HepG2 (cell line): ENCODE measurements around the gene TMF1. TPM values are rescaled to one million over a fixed set of nuclear protein-coding genes. Genes with fewer than 3 reads are reported as not detected.

Experiments
- ARID5B ChIP-seq: IDR thresholded peaks from 2 replicates; pipeline ENCODE4 v1.4.0; 2020; ENCODE audit warnings: mild to moderate bottlenecking, missing genetic modification reagents
- BORCS8-MEF2B ChIP-seq: sonication (generic); formaldehyde crosslinking; IDR thresholded peaks from 2 replicates; pipeline ENCODE4 v1.8.0; 2022; ENCODE audit warnings: mild to moderate bottlenecking, missing genetic modification reagents
- GATAD1 ChIP-seq: IDR thresholded peaks from 2 replicates; pipeline ENCODE4 v1.6.1; 2016; ENCODE audit warnings: missing genetic modification reagents, missing compliant biosample characterization
- HHEX ChIP-seq: IDR thresholded peaks from 2 replicates; pipeline ENCODE4 v1.6.1; 2016; ENCODE audit warnings: control low read depth
- ISX ChIP-seq: sonication (generic); formaldehyde crosslinking; conservative IDR thresholded peaks from 2 replicates; pipeline ENCODE4 v1.5.0; 2020; ENCODE audit warnings: missing genetic modification reagents
- RBM39 ChIP-seq: fragments of 200-400 bp; formaldehyde crosslinking; IDR thresholded peaks from one replicate; pipeline ENCODE4 v1.6.1; 2018; ENCODE audit warnings: antibody characterized with exemption, mild to moderate bottlenecking, low read depth, low read length; ENCODE audit not compliant: poor library complexity, severe bottlenecking
- ZNF317 ChIP-seq: sonication (generic); formaldehyde crosslinking; IDR thresholded peaks from 2 replicates; pipeline ENCODE4 v1.5.0; 2020; ENCODE audit warnings: mild to moderate bottlenecking, missing genetic modification reagents
- ZNF563 ChIP-seq: sonication (generic); formaldehyde crosslinking; IDR thresholded peaks from 2 replicates; pipeline ENCODE4 v1.8.0; 2022; ENCODE audit warnings: mild to moderate bottlenecking, moderate library complexity, missing genetic modification reagents
- ZNF572 ChIP-seq: sonication (generic); formaldehyde crosslinking; IDR thresholded peaks from 2 replicates; pipeline ENCODE4 v1.5.1; 2020; ENCODE audit warnings: mild to moderate bottlenecking, missing genetic modification reagents
- ZNF589 ChIP-seq: sonication (generic); formaldehyde crosslinking; conservative IDR thresholded peaks from 2 replicates; pipeline ENCODE4 v1.8.0; 2022; ENCODE audit warnings: mild to moderate bottlenecking, moderate library complexity, missing genetic modification reagents
- polyA plus RNA-seq, 8 experiments: library from polyadenylated mRNA; depleted of rRNA in 3 of 8; stranded (reverse) in 7 of 8; unstranded in 1 of 8; fragments of >200 nt; fragmentation: Illumina TruSeq in 4 of 8; extraction: Trizol in 4 of 8; gene quantifications; 2 replicates each; pipeline versions ENCODE4 v1.2.1 to v1.2.3, GENCODE V29; 2011 to 2016; ENCODE audit warnings: low read depth in 4 of 8, missing spikeins in 1 of 8, mixed read lengths in 1 of 8; ENCODE audit not compliant: insufficient read depth in 1 of 8
- total RNA-seq, 5 experiments: library from RNA; depleted of rRNA; stranded (reverse); fragments of >200 nt; fragmentation: Illumina TruSeq; extraction: Trizol; gene quantifications; 2 replicates each; pipeline ENCODE4 v1.2.3, GENCODE V29; 2016; ENCODE audit warnings: low read depth in 1 of 5
- TF ChIP-seq, protein P1 (sequence below): IDR thresholded peaks from 2 replicates; pipeline ENCODE4 v1.6.1; 2018; ENCODE audit warnings: missing genetic modification reagents, mild to moderate bottlenecking, missing compliant biosample characterization
- TF ChIP-seq, protein P2 (sequence below): sonication (generic); formaldehyde crosslinking; IDR thresholded peaks from 2 replicates; pipeline ENCODE4 v1.4.0; 2020; ENCODE audit warnings: missing genetic modification reagents
- TF ChIP-seq, protein P3 (sequence below), 2 experiments: sonication (generic) in 1 of 2; formaldehyde crosslinking in 1 of 2; IDR thresholded peaks; 2 replicates each; pipeline versions ENCODE4 v1.6.1 to v1.9.0; 2014 to 2022; ENCODE audit warnings: antibody characterized with exemption in 1 of 2, borderline replicate concordance in 1 of 2, inconsistent platforms in 1 of 2, low read depth in 1 of 2, missing genetic modification reagents in 1 of 2
- TF ChIP-seq, protein P4 (sequence below): sonication (generic); formaldehyde crosslinking; IDR thresholded peaks from 2 replicates; pipeline ENCODE4 v1.4.0; 2020; ENCODE audit warnings: missing genetic modification reagents

The TMF1 gene
- total and polyA plus RNA-seq, 2 of the 13 experiments (the other 11 are each of a cell fraction or from before 2014, with no cell fraction given), result 12.1 to 38.4 TPM

DNA sequence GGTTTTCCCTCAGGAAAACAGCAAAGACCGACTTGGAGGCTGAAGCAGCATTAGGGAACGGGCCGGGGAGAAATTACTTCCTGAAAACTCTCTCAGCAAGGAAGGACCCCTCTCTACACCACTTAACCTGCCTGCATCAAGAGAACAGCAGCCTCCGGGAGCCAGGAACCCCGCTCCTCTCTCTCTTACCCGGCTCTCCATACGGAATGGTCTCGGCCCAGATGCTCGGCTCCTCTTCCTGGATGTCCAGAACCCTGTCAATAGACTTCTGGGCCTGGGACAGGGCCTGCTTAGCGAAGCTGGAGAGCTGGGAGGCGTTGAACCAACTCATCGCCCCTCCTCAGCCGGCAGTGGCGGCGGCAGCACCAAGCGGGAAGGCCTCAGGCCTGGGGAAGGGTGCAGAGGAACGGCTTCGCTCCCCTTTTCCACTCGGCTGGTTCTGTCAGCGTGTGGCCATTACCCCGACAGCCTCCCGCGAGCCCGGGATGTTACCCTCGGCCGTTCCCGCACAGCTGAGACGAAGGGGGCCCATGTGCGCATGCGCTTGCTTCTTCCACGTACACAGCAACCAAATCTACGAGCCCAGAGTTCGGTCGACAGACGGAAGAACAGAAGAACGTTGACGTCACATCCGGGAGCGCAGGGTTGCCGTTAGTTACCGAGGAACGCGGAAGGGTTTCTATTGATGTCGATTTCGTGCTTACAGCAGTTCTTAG lies at the start of gene TMF1 (continued):
- TF ChIP-seq BORCS8-MEF2B (peak; percentile 69; the same call in 1 of the 2 replicates), ISX (CRISPR knock-in tag) (0 out of 2 replicates have a peak, but pooled peaks have one; percentile 61), ZNF589 (CRISPR knock-in tag) (no peak), ZNF563 (no peak; the same call in 1 of the 2 replicates), ARID5B (CRISPR knock-in tag) (peak; percentile 36), ZNF317 (CRISPR knock-in tag) (no peak), HHEX (CRISPR knock-in tag) (no peak), GATAD1 (CRISPR knock-in tag) (peak; percentile 84), ZNF572 (peak; percentile 62; the same call in 1 of the 2 replicates), RBM39 (no peak)
- TF ChIP-seq, protein P1, sequence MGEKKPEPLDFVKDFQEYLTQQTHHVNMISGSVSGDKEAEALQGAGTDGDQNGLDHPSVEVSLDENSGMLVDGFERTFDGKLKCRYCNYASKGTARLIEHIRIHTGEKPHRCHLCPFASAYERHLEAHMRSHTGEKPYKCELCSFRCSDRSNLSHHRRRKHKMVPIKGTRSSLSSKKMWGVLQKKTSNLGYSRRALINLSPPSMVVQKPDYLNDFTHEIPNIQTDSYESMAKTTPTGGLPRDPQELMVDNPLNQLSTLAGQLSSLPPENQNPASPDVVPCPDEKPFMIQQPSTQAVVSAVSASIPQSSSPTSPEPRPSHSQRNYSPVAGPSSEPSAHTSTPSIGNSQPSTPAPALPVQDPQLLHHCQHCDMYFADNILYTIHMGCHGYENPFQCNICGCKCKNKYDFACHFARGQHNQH, result peak; percentile 63; the same call in 1 of the 2 replicates
- TF ChIP-seq, protein P2, sequence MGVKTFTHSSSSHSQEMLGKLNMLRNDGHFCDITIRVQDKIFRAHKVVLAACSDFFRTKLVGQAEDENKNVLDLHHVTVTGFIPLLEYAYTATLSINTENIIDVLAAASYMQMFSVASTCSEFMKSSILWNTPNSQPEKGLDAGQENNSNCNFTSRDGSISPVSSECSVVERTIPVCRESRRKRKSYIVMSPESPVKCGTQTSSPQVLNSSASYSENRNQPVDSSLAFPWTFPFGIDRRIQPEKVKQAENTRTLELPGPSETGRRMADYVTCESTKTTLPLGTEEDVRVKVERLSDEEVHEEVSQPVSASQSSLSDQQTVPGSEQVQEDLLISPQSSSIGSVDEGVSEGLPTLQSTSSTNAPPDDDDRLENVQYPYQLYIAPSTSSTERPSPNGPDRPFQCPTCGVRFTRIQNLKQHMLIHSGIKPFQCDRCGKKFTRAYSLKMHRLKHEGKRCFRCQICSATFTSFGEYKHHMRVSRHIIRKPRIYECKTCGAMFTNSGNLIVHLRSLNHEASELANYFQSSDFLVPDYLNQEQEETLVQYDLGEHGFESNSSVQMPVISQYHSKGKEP (CRISPR knock-in tag), result 0 out of 2 replicates have a peak, but pooled peaks have one; percentile 63
- TF ChIP-seq, protein P3, sequence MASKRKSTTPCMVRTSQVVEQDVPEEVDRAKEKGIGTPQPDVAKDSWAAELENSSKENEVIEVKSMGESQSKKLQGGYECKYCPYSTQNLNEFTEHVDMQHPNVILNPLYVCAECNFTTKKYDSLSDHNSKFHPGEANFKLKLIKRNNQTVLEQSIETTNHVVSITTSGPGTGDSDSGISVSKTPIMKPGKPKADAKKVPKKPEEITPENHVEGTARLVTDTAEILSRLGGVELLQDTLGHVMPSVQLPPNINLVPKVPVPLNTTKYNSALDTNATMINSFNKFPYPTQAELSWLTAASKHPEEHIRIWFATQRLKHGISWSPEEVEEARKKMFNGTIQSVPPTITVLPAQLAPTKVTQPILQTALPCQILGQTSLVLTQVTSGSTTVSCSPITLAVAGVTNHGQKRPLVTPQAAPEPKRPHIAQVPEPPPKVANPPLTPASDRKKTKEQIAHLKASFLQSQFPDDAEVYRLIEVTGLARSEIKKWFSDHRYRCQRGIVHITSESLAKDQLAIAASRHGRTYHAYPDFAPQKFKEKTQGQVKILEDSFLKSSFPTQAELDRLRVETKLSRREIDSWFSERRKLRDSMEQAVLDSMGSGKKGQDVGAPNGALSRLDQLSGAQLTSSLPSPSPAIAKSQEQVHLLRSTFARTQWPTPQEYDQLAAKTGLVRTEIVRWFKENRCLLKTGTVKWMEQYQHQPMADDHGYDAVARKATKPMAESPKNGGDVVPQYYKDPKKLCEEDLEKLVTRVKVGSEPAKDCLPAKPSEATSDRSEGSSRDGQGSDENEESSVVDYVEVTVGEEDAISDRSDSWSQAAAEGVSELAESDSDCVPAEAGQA (IDR thresholded peaks at IDR 0.05; ENCODE audit: low read depth), result peak; percentile 69
- TF ChIP-seq, protein P3 (CRISPR knock-in tag; IDR thresholded peaks at IDR 0.05; ENCODE audit: borderline replicate concordance), result no peak
- TF ChIP-seq, protein P4, sequence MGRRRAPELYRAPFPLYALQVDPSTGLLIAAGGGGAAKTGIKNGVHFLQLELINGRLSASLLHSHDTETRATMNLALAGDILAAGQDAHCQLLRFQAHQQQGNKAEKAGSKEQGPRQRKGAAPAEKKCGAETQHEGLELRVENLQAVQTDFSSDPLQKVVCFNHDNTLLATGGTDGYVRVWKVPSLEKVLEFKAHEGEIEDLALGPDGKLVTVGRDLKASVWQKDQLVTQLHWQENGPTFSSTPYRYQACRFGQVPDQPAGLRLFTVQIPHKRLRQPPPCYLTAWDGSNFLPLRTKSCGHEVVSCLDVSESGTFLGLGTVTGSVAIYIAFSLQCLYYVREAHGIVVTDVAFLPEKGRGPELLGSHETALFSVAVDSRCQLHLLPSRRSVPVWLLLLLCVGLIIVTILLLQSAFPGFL (CRISPR knock-in tag), result no peak
